A549 (cell line): Measurements from ENCODE around the gene HERC4. TPM values are rescaled to one million over a fixed set of nuclear protein-coding genes. Genes with fewer than 3 reads are reported as not detected.

ENCODE experiments used
- ATAC-seq, 2 experiments: fragments of 200-7000 bp in 1 of 2; fragments of >200 bp in 1 of 2; cut with Nextera tagmentation in 1 of 2; cut with Tn5 transposase in 1 of 2; 3 replicates each; pipeline versions ENCODE4 v1.8.0 to v1.9.1; 2018 to 2020; ENCODE audit warnings: mild to moderate bottlenecking in 1 of 2, moderate library complexity in 1 of 2
- CTCF ChIA-PET: fragments of 300-600 bp; sonication (Branson Sonifier 250); formaldehyde crosslinking; extraction: SDS; loops from one replicate; lab custom pipeline; 2021; ENCODE audit warnings: antibody characterized with exemption, inconsistent platforms; lab: Yijun Ruan, JAX
- POLR2A ChIA-PET: fragments of 350-600 bp; formaldehyde crosslinking; extraction: SDS; loops from one replicate; lab custom pipeline; 2021; ENCODE audit warnings: antibody characterized with exemption, inconsistent platforms; lab: Yijun Ruan, JAX
- DNase-seq, 2 experiments: peaks; one replicate each; pipeline versions ENCODE4 v3.0.0 to v3.0.0-alpha.2; 2011 to 2016; ENCODE audit warnings: low read depth in 1 of 2, low spot score in 1 of 2
- FAIRE-seq: peaks from 2 replicates; lab custom pipeline; 2011; peaks lifted over from hg19 to GRCh38; lab: Jason Lieb, UNC
- H3K27ac ChIP-seq, 2 experiments: fragments of >200 bp; sonication (Bioruptor Twin); formaldehyde crosslinking; 3 replicates each; pipeline ENCODE4 v1.5.1; 2016 to 2017
- H3K4me1 ChIP-seq: fragments of >200 bp; sonication (Bioruptor Twin); formaldehyde crosslinking; 3 replicates; pipeline ENCODE4 v1.6.1; 2016
- H3K4me2 ChIP-seq: fragments of >200 bp; sonication (Bioruptor Twin); formaldehyde crosslinking; 3 replicates; pipeline ENCODE4 v1.6.1; 2016
- H3K4me3 ChIP-seq: fragments of >200 bp; sonication (Bioruptor Twin); formaldehyde crosslinking; 3 replicates; pipeline ENCODE4 v1.5.1; 2016
- H3K9me3 ChIP-seq: fragments of >200 bp; sonication (Bioruptor Twin); formaldehyde crosslinking; 3 replicates; pipeline ENCODE4 v1.6.1; 2016
- BCL3 ChIP-seq: fragments of >200 bp; sonication (Bioruptor Twin); formaldehyde crosslinking; IDR thresholded peaks from 3 replicates; pipeline ENCODE4 v1.6.1; 2016
- BHLHE40 ChIP-seq: IDR thresholded peaks from 2 replicates; pipeline ENCODE4 v1.6.1; 2012; ENCODE audit warnings: low read depth, low read length, inconsistent platforms
- CBX8 ChIP-seq: fragments of 200-600 bp; sonication (generic); IDR thresholded peaks from 2 replicates; pipeline ENCODE4 v1.6.1; 2016
- CTCF ChIP-seq: fragments of >200 bp; sonication (Bioruptor Twin); formaldehyde crosslinking; IDR thresholded peaks from 3 replicates; pipeline ENCODE4 v1.5.1; 2016
- EHF ChIP-seq: fragments of 250-450 bp; sonication (Bioruptor Pico); IDR thresholded peaks from 2 replicates; pipeline ENCODE4 v1.5.0; 2020; ENCODE audit warnings: mild to moderate bottlenecking
- ELK1 ChIP-seq: fragments of 150-350 bp; IDR thresholded peaks from 2 replicates; pipeline ENCODE4 v1.6.1; 2014; ENCODE audit warnings: low read depth, mild to moderate bottlenecking, low read length
- FOXS1 ChIP-seq: fragments of 250-450 bp; sonication (Bioruptor Pico); IDR thresholded peaks from 2 replicates; pipeline ENCODE4 v1.5.0; 2020; ENCODE audit warnings: mild to moderate bottlenecking, moderate library complexity
- HOXB13 ChIP-seq: fragments of 250-450 bp; sonication (Bioruptor Pico); IDR thresholded peaks from 2 replicates; pipeline ENCODE4 v1.5.0; 2020; ENCODE audit warnings: low read depth, mild to moderate bottlenecking, moderate library complexity
- JUNB ChIP-seq: fragments of >200 bp; sonication (Bioruptor Twin); formaldehyde crosslinking; IDR thresholded peaks from 2 replicates; pipeline ENCODE4 v1.6.1; 2016
- MAX ChIP-seq: IDR thresholded peaks from 2 replicates; pipeline ENCODE4 v1.6.1; 2012
- MYC ChIP-seq: IDR thresholded peaks from 2 replicates; pipeline ENCODE4 v1.6.1; 2012; ENCODE audit warnings: mild to moderate bottlenecking, inconsistent platforms, low read length, improper control_type of control experiment, borderline replicate concordance
- RAD21 ChIP-seq, 2 experiments: fragments of >200 bp in 1 of 2; sonication (Bioruptor Twin) in 1 of 2; formaldehyde crosslinking in 1 of 2; IDR thresholded peaks in 1 of 2; conservative IDR thresholded peaks in 1 of 2; 2 replicates in 1 of 2; 3 replicates in 1 of 2; pipeline ENCODE4 v1.6.1; 2012 to 2018; ENCODE audit warnings: inconsistent platforms in 1 of 2
- TFCP2L1 ChIP-seq: fragments of 250-450 bp; sonication (Bioruptor Pico); IDR thresholded peaks from 2 replicates; pipeline ENCODE4 v1.5.0; 2021; ENCODE audit warnings: mild to moderate bottlenecking
- TP53 ChIP-seq: fragments of 250-450 bp; sonication (Bioruptor Pico); IDR thresholded peaks from 2 replicates; pipeline ENCODE4 v1.5.0; 2021; ENCODE audit warnings: mild to moderate bottlenecking, moderate library complexity
- ZC3H11A ChIP-seq: fragments of 450-650 bp; IDR thresholded peaks from 2 replicates; pipeline ENCODE4 v1.6.1; 2014; ENCODE audit warnings: antibody characterized with exemption, mild to moderate bottlenecking
- ZNF302 ChIP-seq: fragments of 250-450 bp; sonication (Bioruptor Pico); IDR thresholded peaks from 2 replicates; pipeline ENCODE4 v1.9.0; 2021; ENCODE audit warnings: inconsistent platforms, mild to moderate bottlenecking, moderate library complexity
- ZSCAN20 ChIP-seq: fragments of 250-450 bp; sonication (Bioruptor Pico); IDR thresholded peaks from 2 replicates; pipeline ENCODE4 v1.8.0; 2022; ENCODE audit warnings: mild to moderate bottlenecking, moderate library complexity
- WGBS: methylation state at CpG from one replicate; pipeline ENCODE4 v1.1.6; 2017; ENCODE audit errors: missing lambda C conversion rate; 5-methylcytosine and 5-hydroxymethylcytosine counted together
- polyA plus RNA-seq, 4 experiments: library from polyadenylated mRNA; depleted of rRNA in 3 of 4; stranded (reverse); fragments of >200 nt; fragmentation: RNase III in 1 of 4; extraction: RNeasy Plus Mini Kit Qiagen cat#74134 plus additional on column Dnase treatment in 1 of 4; gene quantifications; 2 replicates in 3 of 4; 3 replicates in 1 of 4; pipeline ENCODE4 v1.2.3, GENCODE V29; 2011 to 2017
- TF ChIP-seq, protein P1 (sequence below): fragments of 250-450 bp; sonication (Bioruptor Pico); IDR thresholded peaks from 2 replicates; pipeline ENCODE4 v1.5.0; 2020; ENCODE audit warnings: low read depth, mild to moderate bottlenecking, moderate library complexity

HERC4 gene
- polyA plus RNA-seq, 2 of the 4 experiments (the other 2 are of a cell fraction) = 43.2 to 51.3 TPM

- POLR2A ChIA-PET = interaction anchor here (1.4 kb wide), 1 partner anchor 239 kb away, joined by 4 read pairs; the partner anchor contains the start of gene HNRNPH3
- WGBS = 81% methylated on average over 2 of the region's 2 CpGs
- FAIRE-seq = no peak
- Histone ChIP-seq H3K27ac (peak overlapping the region; percentile 86 to 90), H3K4me2 (no peak overlapping the region), H3K9me3 (no peaks in the 10 kb centered on the region)
- no peak for TF ChIP-seq ELK1
- TF ChIP-seq, protein P1, sequence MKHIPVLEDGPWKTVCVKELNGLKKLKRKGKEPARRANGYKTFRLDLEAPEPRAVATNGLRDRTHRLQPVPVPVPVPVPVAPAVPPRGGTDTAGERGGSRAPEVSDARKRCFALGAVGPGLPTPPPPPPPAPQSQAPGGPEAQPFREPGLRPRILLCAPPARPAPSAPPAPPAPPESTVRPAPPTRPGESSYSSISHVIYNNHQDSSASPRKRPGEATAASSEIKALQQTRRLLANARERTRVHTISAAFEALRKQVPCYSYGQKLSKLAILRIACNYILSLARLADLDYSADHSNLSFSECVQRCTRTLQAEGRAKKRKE (CRISPR knock-in tag) = no peak
- TF ChIP-seq, all 56 proteins: peak for 0
- ATAC-seq = no peak
- no peak overlapping the region for H3K4me3 ChIP-seq
- CTCF ChIA-PET = interaction anchor here (1.3 to 14.9 kb wide), 2 partner anchors 9 to 61 kb away, joined by 5 to 241 read pairs; no protein-coding TSS in a partner anchor
- no peak for DNase-seq
- peaks cover 80% of the 10 kb centered on the region for H3K4me1 ChIP-seq
Observed at GRCh38 chr10:68092512-68092911, 17.4 kb upstream of the HERC4 start.

DNA sequence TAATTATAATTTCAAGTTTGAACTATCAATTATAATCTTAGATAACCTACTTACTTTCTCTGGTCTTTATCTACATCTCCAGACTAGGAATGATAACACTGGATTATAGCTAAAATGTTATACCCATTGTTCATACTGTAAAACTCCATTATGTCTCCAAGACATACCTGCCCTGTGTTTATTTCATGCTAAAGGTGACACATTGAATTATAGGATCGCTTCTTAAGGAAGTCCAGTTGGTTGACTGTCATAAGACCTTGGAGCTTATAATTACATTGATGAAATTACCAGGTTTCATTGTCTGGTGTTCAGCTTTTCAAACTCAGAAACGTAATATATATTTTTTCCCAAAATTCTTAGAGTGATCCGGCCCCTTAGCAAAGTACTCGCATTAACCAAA is 15.5 kb upstream of the HERC4 start:
- FAIRE-seq = no peak
- CTCF ChIA-PET = interaction anchor here (0.7 to 14.9 kb wide), 4 partner anchors 45 to 123 kb away, joined by 3 to 241 read pairs (median 3); no protein-coding TSS in a partner anchor
- WGBS = 77% methylated on average over 4 of the region's 4 CpGs

More for the DNA sequence above, 15.5 kb upstream of the HERC4 start:
- Histone ChIP-seq H3K4me2 (peak overlapping the region; percentile 22), H3K4me1 (peaks cover 78% of the 10 kb centered on the region), H3K27ac (peak overlapping the region; percentile 83 to 90), H3K9me3 (no peaks in the 10 kb centered on the region), H3K4me3 (no peak overlapping the region)
- no peak for ATAC-seq
- POLR2A ChIA-PET = no interaction called here
- TF ChIP-seq BCL3 (no peak), EHF (CRISPR knock-in tag) (no peak), CTCF (no peak), TP53 (CRISPR knock-in tag) (no peak), CBX8 (no peak), ELK1 (no peak), FOXS1 (no peak), ZC3H11A (no peak), ZNF302 (no peak), MAX (no peak), BHLHE40 (no peak), TFCP2L1 (no peak), MYC (no peak), ZSCAN20 (CRISPR knock-in tag) (no peak), JUNB (no peak), HOXB13 (no peak), RAD21 (conservative IDR thresholded peaks at IDR 0.05 in 1 of 2, IDR thresholded peaks at IDR 0.05 in 1 of 2) (no peak)
- DNase-seq = no peak
